Endodermal cell (in vitro differentiated cells): Measurements from ENCODE around the gene PTGR3. TPM values are rescaled to one million over a fixed set of nuclear protein-coding genes. Genes with fewer than 3 reads are reported as not detected.

ENCODE experiments used
- DNase-seq: peaks from one replicate; pipeline ENCODE4 v3.0.0-alpha.2; 2017
- H3K27ac ChIP-seq: 2 replicates; pipeline ENCODE4 v1.5.1; 2013; ENCODE audit warnings: mild to moderate bottlenecking, low read depth, low read length, moderate library complexity
- H3K27me3 ChIP-seq: 2 replicates; pipeline ENCODE4 v1.6.1; 2013; ENCODE audit warnings: mild to moderate bottlenecking, low read length, moderate library complexity; ENCODE audit not compliant: insufficient read depth, control insufficient read depth, poor library complexity, severe bottlenecking
- H3K36me3 ChIP-seq: 2 replicates; pipeline ENCODE4 v1.7.0; 2013; ENCODE audit warnings: mild to moderate bottlenecking, low read length, moderate library complexity; ENCODE audit not compliant: control insufficient read depth, insufficient read depth
- H3K4me1 ChIP-seq: one replicate; pipeline ENCODE4 v1.7.0; 2013; ENCODE audit warnings: low read length; ENCODE audit not compliant: control insufficient read depth, insufficient read depth
- H3K4me3 ChIP-seq: 2 replicates; pipeline ENCODE4 v1.5.1; 2013; ENCODE audit warnings: mild to moderate bottlenecking, low read length, moderate library complexity
- H3K9ac ChIP-seq: 2 replicates; pipeline ENCODE4 v1.6.1; 2013; ENCODE audit warnings: mild to moderate bottlenecking, low read length, moderate library complexity; ENCODE audit not compliant: poor library complexity, severe bottlenecking; ENCODE audit errors: extremely low read depth
- H3K9me3 ChIP-seq: 2 replicates; pipeline ENCODE4 v1.6.1; 2013; ENCODE audit warnings: mild to moderate bottlenecking, low read length, moderate library complexity; ENCODE audit not compliant: control insufficient read depth
- H3K27ac Mint-ChIP-seq: 2 replicates; pipeline ENCODE4 v1.8.0; 2020; ENCODE audit warnings: mixed read lengths
- H3K27me3 Mint-ChIP-seq: 2 replicates; pipeline ENCODE4 v1.8.0; 2021; ENCODE audit warnings: mild to moderate bottlenecking, mixed read lengths; ENCODE audit not compliant: insufficient read depth
- H3K36me3 Mint-ChIP-seq: 2 replicates; pipeline ENCODE4 v1.8.0; 2020; ENCODE audit warnings: low read depth, mixed read lengths
- H3K4me1 Mint-ChIP-seq: 2 replicates; pipeline ENCODE4 v1.8.0; 2020; ENCODE audit warnings: mixed read lengths
- H3K4me3 Mint-ChIP-seq: 2 replicates; pipeline ENCODE4 v1.8.0; 2020; ENCODE audit warnings: mild to moderate bottlenecking, moderate library complexity, mixed read lengths
- H3K9me3 Mint-ChIP-seq: 2 replicates; pipeline ENCODE4 v1.8.0; 2020; ENCODE audit warnings: mild to moderate bottlenecking, mixed read lengths
- CTCF ChIP-seq: fragments of 200-600 bp; sonication (generic); conservative IDR thresholded peaks from 2 replicates; pipeline ENCODE4 v1.5.0; 2021; ENCODE audit warnings: antibody characterized with exemption, mild to moderate bottlenecking
- WGBS, 2 experiments: methylation state at CpG; one replicate each; pipeline versions ENCODE4 v1.1.5 to v1.1.7; 2013; ENCODE audit warnings: missing lambda C conversion rate in 2 of 2, mixed read lengths in 1 of 2; ENCODE audit not compliant: insufficient coverage in 1 of 2, insufficient read length in 1 of 2; 5-methylcytosine and 5-hydroxymethylcytosine counted together
- total RNA-seq, 2 donors: library from RNA; stranded (reverse); fragmentation: NEBNext Ultra II Directional in 1 of 2; extraction: Animal tissue kit (Norgen Biotek cat#: 25700) in 1 of 2; gene quantifications; 2 replicates in 1 of 2; 3 replicates in 1 of 2; pipeline ENCODE4 v1.2.1, GENCODE V29; 2021

The PTGR3 gene
- total RNA-seq, 2 donors from 2014 or later, result 12.2 to 13.3 TPM

GRCh38 chr18:75199327-75199726 is 9.6 kb downstream of the PTGR3 start:
- Mint-ChIP-seq H3K9me3 (no peaks in the 10 kb centered on the region), H3K27me3 (peaks cover 28% of the 10 kb centered on the region), H3K4me3 (no peak overlapping the region), H3K27ac (no peak overlapping the region), H3K4me1 (no peaks in the 10 kb centered on the region), H3K36me3 (peaks cover 3% of the 10 kb centered on the region)
- DNase-seq, result no peak
- H3K36me3 ChIP-seq, result no peaks in the 10 kb centered on the region
- no peaks in the 10 kb centered on the region for H3K4me1 ChIP-seq
- H3K9me3 ChIP-seq, result no peaks in the 10 kb centered on the region
- H3K9ac ChIP-seq, result no peak overlapping the region
- TF ChIP-seq CTCF, result no peak
- no peak overlapping the region for H3K4me3 ChIP-seq
- H3K27ac ChIP-seq, result no peak overlapping the region
- H3K27me3 ChIP-seq, result peaks cover 29% of the 10 kb centered on the region
- WGBS, 2 experiments, result 93 to 100% methylated on average over 3 to 4 of the region's 4 CpGs

GRCh38 chr18:75198036-75198435 is 10.9 kb downstream of the PTGR3 start:
- no peak overlapping the region for H3K9ac ChIP-seq
- 74 to 85% methylated on average over 2 to 3 of the region's 3 CpGs for WGBS, 2 experiments
- no peaks in the 10 kb centered on the region for H3K4me1 Mint-ChIP-seq
- H3K27ac ChIP-seq, result no peak overlapping the region
- no peaks in the 10 kb centered on the region for H3K9me3 ChIP-seq
- no peak overlapping the region for H3K27ac Mint-ChIP-seq
- no peak for DNase-seq
- H3K27me3 Mint-ChIP-seq, result peaks cover 15% of the 10 kb centered on the region
- H3K36me3 Mint-ChIP-seq, result peaks cover 3% of the 10 kb centered on the region
- no peak for TF ChIP-seq CTCF
- H3K27me3 ChIP-seq, result peaks cover 16% of the 10 kb centered on the region
- no peak overlapping the region for H3K4me3 ChIP-seq
- no peaks in the 10 kb centered on the region for H3K36me3 ChIP-seq
- no peaks in the 10 kb centered on the region for H3K9me3 Mint-ChIP-seq
- H3K4me1 ChIP-seq, result no peaks in the 10 kb centered on the region
- no peak overlapping the region for H3K4me3 Mint-ChIP-seq

GRCh38 chr18:75192899-75193298 is 16.0 kb downstream of the PTGR3 start:
- no peak for DNase-seq
- Histone ChIP-seq H3K27me3 (no peaks in the 10 kb centered on the region), H3K9ac (no peak overlapping the region), H3K4me3 (no peak overlapping the region), H3K4me1 (no peaks in the 10 kb centered on the region), H3K27ac (no peak overlapping the region), H3K36me3 (no peaks in the 10 kb centered on the region), H3K9me3 (no peaks in the 10 kb centered on the region)
- Mint-ChIP-seq H3K27ac (no peak overlapping the region), H3K9me3 (no peaks in the 10 kb centered on the region), H3K4me3 (no peak overlapping the region), H3K36me3 (no peaks in the 10 kb centered on the region), H3K27me3 (no peaks in the 10 kb centered on the region), H3K4me1 (no peaks in the 10 kb centered on the region)
- 79 to 86% methylated on average over 4 to 7 of the region's 7 CpGs for WGBS, 2 experiments
- TF ChIP-seq CTCF, result no peak
